CD14-positive monocyte (primary cell): ENCODE results near the gene HOXA7. TPM values are rescaled to one million over a fixed set of nuclear protein-coding genes. Genes with fewer than 3 reads are reported as not detected.

ENCODE experiments used
- DNase-seq, 3 donors: peaks; one replicate each; pipeline ENCODE4 v3.0.0-alpha.2; 2011 to 2022
- H2AFZ ChIP-seq: 2 replicates; pipeline ENCODE4 v1.6.0; 2012; ENCODE audit warnings: mild to moderate bottlenecking, low read depth, low read length, inconsistent platforms; ENCODE audit not compliant: insufficient read depth, poor library complexity, severe bottlenecking
- H3K27ac ChIP-seq, 2 donors: 1 replicate in 1 of 2; 2 replicates in 1 of 2; pipeline ENCODE4 v1.5.1; 2012 to 2013; ENCODE audit warnings: low read length in 2 of 2, control low read depth in 1 of 2, inconsistent platforms in 1 of 2, low read depth in 1 of 2, mild to moderate bottlenecking in 1 of 2
- H3K27me3 ChIP-seq, 2 donors: one replicate each; pipeline versions ENCODE4 v1.6.0 to v1.6.1; 2011 to 2013; ENCODE audit warnings: low read length in 2 of 2; ENCODE audit not compliant: control insufficient read depth in 2 of 2, insufficient read depth in 2 of 2
- H3K36me3 ChIP-seq, 2 donors: replicated peaks in 1 of 2; 1 replicate in 1 of 2; 2 replicates in 1 of 2; pipeline versions ENCODE4 v1.5.1 to v1.6.1; 2012 to 2013; ENCODE audit warnings: low read length in 2 of 2, control low read depth in 1 of 2, inconsistent platforms in 1 of 2, mild to moderate bottlenecking in 1 of 2; ENCODE audit not compliant: insufficient read depth in 2 of 2, control insufficient read depth in 1 of 2
- H3K4me1 ChIP-seq, 2 donors: 1 replicate in 1 of 2; 2 replicates in 1 of 2; pipeline versions ENCODE4 v1.5.1 to v1.6.1; 2012 to 2013; ENCODE audit warnings: low read length in 2 of 2, control low read depth in 1 of 2, inconsistent platforms in 1 of 2, mild to moderate bottlenecking in 1 of 2, moderate library complexity in 1 of 2; ENCODE audit not compliant: insufficient read depth in 2 of 2, control insufficient read depth in 1 of 2
- H3K4me2 ChIP-seq: replicated peaks from 2 replicates; pipeline ENCODE3; 2012; ENCODE audit warnings: low read length, moderate library complexity, mild to moderate bottlenecking; ENCODE audit not compliant: poor library complexity, severe bottlenecking; ENCODE audit errors: extremely low read depth
- H3K4me3 ChIP-seq, 3 experiments: fragments of 200-600 bp in 1 of 3; sonication (generic) in 1 of 3; replicated peaks in 1 of 3; 1 replicate in 2 of 3; 2 replicates in 1 of 3; pipeline ENCODE4 v1.5.1; 2011 to 2013; ENCODE audit warnings: low read length in 3 of 3, mild to moderate bottlenecking in 3 of 3, control low read depth in 2 of 3, low read depth in 2 of 3, inconsistent platforms in 1 of 3, moderate library complexity in 1 of 3
- H3K79me2 ChIP-seq: 2 replicates; pipeline ENCODE4 v1.6.0; 2012; ENCODE audit warnings: mild to moderate bottlenecking, control low read depth, inconsistent platforms, low read length, moderate library complexity; ENCODE audit not compliant: insufficient read depth
- H3K9ac ChIP-seq: 2 replicates; pipeline ENCODE4 v1.6.0; 2017; ENCODE audit warnings: low read length, mild to moderate bottlenecking; ENCODE audit not compliant: insufficient read depth, poor library complexity, severe bottlenecking
- H3K9me3 ChIP-seq, 2 donors: replicated peaks in 1 of 2; 1 replicate in 1 of 2; 2 replicates in 1 of 2; pipeline versions ENCODE4 v1.5.1 to v1.6.1; 2012 to 2013; ENCODE audit warnings: low read length in 2 of 2, control low read depth in 1 of 2; ENCODE audit not compliant: control insufficient read depth in 1 of 2, insufficient read depth in 1 of 2
- H4K20me1 ChIP-seq: 2 replicates; pipeline ENCODE4 v1.6.0; 2012; ENCODE audit warnings: mild to moderate bottlenecking, low read length, control low read depth, moderate library complexity; ENCODE audit not compliant: insufficient read depth
- H3K27ac Mint-ChIP-seq, 7 donors: one replicate each; pipeline ENCODE4 v1.8.0; 2020; ENCODE audit warnings: mild to moderate bottlenecking in 7 of 7, mixed read lengths in 7 of 7, moderate library complexity in 6 of 7, inconsistent platforms in 2 of 7
- H3K27me3 Mint-ChIP-seq, 3 donors: one replicate each; pipeline ENCODE4 v1.8.0; 2021 to 2022; ENCODE audit warnings: low read depth in 3 of 3, mild to moderate bottlenecking in 3 of 3, mixed read lengths in 3 of 3, moderate library complexity in 3 of 3, inconsistent platforms in 1 of 3
- H3K36me3 Mint-ChIP-seq, 2 donors: one replicate each; pipeline ENCODE4 v1.8.0; 2020; ENCODE audit warnings: mixed read lengths in 2 of 2, inconsistent platforms in 1 of 2, mild to moderate bottlenecking in 1 of 2
- H3K4me1 Mint-ChIP-seq: one replicate; pipeline ENCODE4 v1.8.0; 2020; ENCODE audit warnings: mild to moderate bottlenecking, mixed read lengths
- H3K4me3 Mint-ChIP-seq, 2 donors: one replicate each; pipeline ENCODE4 v1.8.0; 2020; ENCODE audit warnings: mild to moderate bottlenecking in 2 of 2, mixed read lengths in 2 of 2, moderate library complexity in 1 of 2
- H3K9me3 Mint-ChIP-seq, 7 donors: one replicate each; pipeline ENCODE4 v1.8.0; 2020 to 2022; ENCODE audit warnings: mixed read lengths in 7 of 7, mild to moderate bottlenecking in 6 of 7, moderate library complexity in 6 of 7, inconsistent platforms in 2 of 7
- CTCF ChIP-seq: fragments of 200-600 bp; IDR thresholded peaks from one replicate; pipeline ENCODE4 v1.8.0; 2022; ENCODE audit warnings: antibody characterized with exemption, mild to moderate bottlenecking
- WGBS: methylation state at CpG from one replicate; pipeline ENCODE4 v1.1.5; 2013; ENCODE audit warnings: missing lambda C conversion rate; ENCODE audit not compliant: insufficient coverage; 5-methylcytosine and 5-hydroxymethylcytosine counted together
- intact Hi-C, 2 donors: fragments of 100-400 bp; cut with micrococcal nuclease; formaldehyde crosslinking; loops; one replicate each; pipeline versions ENCODE4 v1.15.0 to v1.15.1; 2023
- polyA minus RNA-seq: library from RNA; depleted of rRNA, polyadenylated mRNA; stranded (reverse); fragments of >200 nt; gene quantifications from 2 replicates; pipeline ENCODE4 v1.2.3, GENCODE V29; 2012
- polyA plus RNA-seq, 3 donors: library from polyadenylated mRNA; depleted of rRNA in 1 of 3; unstranded in 2 of 3; stranded (reverse) in 1 of 3; fragments of 300-500 nt in 2 of 3; fragments of >200 nt in 1 of 3; fragmentation: Illumina TruSeq in 2 of 3; gene quantifications; 1 replicate in 2 of 3; 2 replicates in 1 of 3; pipeline ENCODE4 v1.2.3, GENCODE V29; 2012 to 2021
- total RNA-seq, 12 experiments: library from RNA in 1 of 12; stranded (reverse) in 1 of 12; fragments of 120-200 nt in 1 of 12; gene quantifications; one replicate each; pipeline ENCODE4 v1.2.4 and lab custom pipeline; 2013 to 2026; ENCODE audit warnings: mixed read lengths in 6 of 12, inconsistent platforms in 1 of 12

HOXA7 gene
- total RNA-seq (2013), result 0.04 TPM
- not detected for polyA plus RNA-seq
- not detected in 2 replicates for polyA minus RNA-seq
- 0 to 0.69 (median 0) reads per million in 11 experiments for total RNA-seq (lab: John Stamatoyannopoulos, UW)

GRCh38 chr7:27156508-27156898 is at the start of gene HOXA7:
Gene HOXA7 (minus strand): TSS chr7:27156675. CDS start chr7:27156545, 130 bp downstream.
- H2AFZ ChIP-seq, result peak within 1 kb of the TSS; percentile 36
- H3K4me2 ChIP-seq, result peak within 1 kb of the TSS; percentile 63
- no peak within 1 kb of the TSS for H3K27ac Mint-ChIP-seq
- H3K9me3 ChIP-seq, result peaks cover 0 to 69% of the 10 kb centered on the region in 2 donors
- H4K20me1 ChIP-seq, result no peaks in the 10 kb centered on the region
- peak within 1 kb of the TSS in 1 of 3 experiments; percentile 53 for H3K4me3 ChIP-seq
- H3K36me3 Mint-ChIP-seq, result peaks cover 6 to 23% of the 10 kb centered on the region in 2 donors
- H3K27ac ChIP-seq, result no peak within 1 kb of the TSS
- H3K27me3 ChIP-seq, result peaks cover 88 to 92% of the 10 kb centered on the region in 2 donors
- H3K27me3 Mint-ChIP-seq, result peaks cover 88 to 97% (median 91%) of the 10 kb centered on the region in 3 donors
- TF ChIP-seq CTCF, result no peak
- peak within 1 kb of the TSS; percentile 54 to 93 for H3K4me3 Mint-ChIP-seq
- 0% methylated on average over 26 of the region's 33 CpGs for WGBS
- peaks cover 0 to 64% (median 24%) of the 10 kb centered on the region in 7 donors for H3K9me3 Mint-ChIP-seq
- no peak for DNase-seq
- H3K4me1 ChIP-seq, result peaks cover 58 to 63% of the 10 kb centered on the region in 2 donors
- H3K4me1 Mint-ChIP-seq, result peaks cover 66% of the 10 kb centered on the region
- no peaks in the 10 kb centered on the region for H3K79me2 ChIP-seq
- intact Hi-C loops, result loop anchor here in 1 of 2 donors (5.0 kb wide), 2 partner anchors 59 to 1294 kb away; partner anchors contain the start of gene HOXA1
- H3K36me3 ChIP-seq, result no peaks in the 10 kb centered on the region
- no peak within 1 kb of the TSS for H3K9ac ChIP-seq

GRCh38 chr7:27205325-27206280 is 49.1 kb upstream of the HOXA7 start:
- peaks cover under 1 to 32% of the 10 kb centered on the region in 2 donors for H3K9me3 ChIP-seq
- Mint-ChIP-seq H3K9me3 (peaks cover 0 to 45% (median 21%) of the 10 kb centered on the region in 7 donors), H3K4me1 (peaks cover 47% of the 10 kb centered on the region), H3K27ac (no peak overlapping the region), H3K27me3 (peaks cover 99 to 100% (median 100%) of the 10 kb centered on the region in 3 donors), H3K4me3 (peak overlapping the region; percentile 16 to 89), H3K36me3 (peaks cover 7 to 20% of the 10 kb centered on the region in 2 donors)
- no peaks in the 10 kb centered on the region for H3K79me2 ChIP-seq
- H3K9ac ChIP-seq, result no peak overlapping the region
- 9% methylated on average over 27 of the region's 52 CpGs for WGBS
- H3K4me1 ChIP-seq, result peaks cover 32 to 33% of the 10 kb centered on the region in 2 donors
- intact Hi-C loops, result loop anchor here (5.0 to 10.0 kb wide), 2 partner anchors 367 to 889 kb away; no protein-coding TSS in a partner anchor
- H4K20me1 ChIP-seq, result no peaks in the 10 kb centered on the region
- H3K4me2 ChIP-seq, result peak overlapping the region; percentile 35
- no peak for TF ChIP-seq CTCF
- DNase-seq, result peak in 1 of 3 donors; percentile 27
- H3K27me3 ChIP-seq, result peaks cover 95 to 100% of the 10 kb centered on the region in 2 donors
- H3K36me3 ChIP-seq, result no peaks in the 10 kb centered on the region
- no peak overlapping the region for H2AFZ ChIP-seq
- peak overlapping the region in 1 of 3 experiments; percentile 13 for H3K4me3 ChIP-seq
- no peak overlapping the region for H3K27ac ChIP-seq
